T47D (cell line): ENCODE results near the gene EPHA2.

Experiments used
- DNase-seq, 2 experiments: peaks; one replicate each; pipeline versions ENCODE4 v3.0.0 to v3.0.0-alpha.2; 2011 to 2012; ENCODE audit warnings: low read depth in 1 of 2, low spot score in 1 of 2
- JUND ChIP-seq: IDR thresholded peaks from 2 replicates; pipeline ENCODE4 v1.6.1; 2012; ENCODE audit warnings: low read depth
- in situ Hi-C: cut with HindIII; loops from 2 replicates; pipeline ENCODE4 v1.10.0; 2016; ENCODE audit warnings: low sequenced_read_pairs, low pct_unique_long_range_greater_than_20kb

EPHA2 gene

DNA sequence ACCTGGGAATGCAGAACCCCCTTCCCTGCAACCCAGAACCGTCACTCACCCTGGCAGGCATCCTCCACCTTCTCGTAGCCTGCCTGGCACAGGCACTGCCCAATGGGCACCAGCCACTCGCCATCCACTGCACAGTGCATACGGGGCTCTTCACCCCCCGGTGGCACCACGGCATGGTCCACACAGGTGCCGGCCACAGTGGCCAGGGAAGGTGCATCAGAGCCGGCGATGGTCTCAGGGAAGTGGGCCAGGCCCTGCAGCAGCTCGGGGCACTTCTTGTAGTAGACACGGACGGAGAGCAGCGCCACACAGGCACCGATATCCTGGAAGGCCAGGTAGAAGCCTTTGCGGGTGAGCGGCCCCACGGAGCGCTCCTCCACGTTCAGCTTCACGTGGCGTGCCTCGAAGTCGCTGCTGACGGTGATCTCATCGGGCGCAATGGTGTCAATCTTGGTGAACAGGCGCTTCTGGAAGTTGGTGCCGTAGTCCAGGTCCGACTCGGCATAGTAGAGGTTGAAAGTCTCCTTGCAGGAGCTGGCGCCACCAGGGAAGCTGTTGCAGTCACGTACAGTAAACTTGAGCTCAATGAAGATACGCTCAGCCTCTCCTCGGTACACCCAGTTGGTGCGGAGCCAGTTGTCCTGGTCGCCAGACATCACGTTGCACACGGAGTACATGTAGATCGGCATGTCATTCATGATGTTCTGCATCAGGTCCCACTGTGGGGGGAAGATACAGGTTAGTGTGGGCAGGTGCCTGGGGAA lies 7.4 kb downstream of the EPHA2 start:
- DNase-seq: no peak
- in situ Hi-C loops: no loop called here
- TF ChIP-seq JUND: no peak

DNA sequence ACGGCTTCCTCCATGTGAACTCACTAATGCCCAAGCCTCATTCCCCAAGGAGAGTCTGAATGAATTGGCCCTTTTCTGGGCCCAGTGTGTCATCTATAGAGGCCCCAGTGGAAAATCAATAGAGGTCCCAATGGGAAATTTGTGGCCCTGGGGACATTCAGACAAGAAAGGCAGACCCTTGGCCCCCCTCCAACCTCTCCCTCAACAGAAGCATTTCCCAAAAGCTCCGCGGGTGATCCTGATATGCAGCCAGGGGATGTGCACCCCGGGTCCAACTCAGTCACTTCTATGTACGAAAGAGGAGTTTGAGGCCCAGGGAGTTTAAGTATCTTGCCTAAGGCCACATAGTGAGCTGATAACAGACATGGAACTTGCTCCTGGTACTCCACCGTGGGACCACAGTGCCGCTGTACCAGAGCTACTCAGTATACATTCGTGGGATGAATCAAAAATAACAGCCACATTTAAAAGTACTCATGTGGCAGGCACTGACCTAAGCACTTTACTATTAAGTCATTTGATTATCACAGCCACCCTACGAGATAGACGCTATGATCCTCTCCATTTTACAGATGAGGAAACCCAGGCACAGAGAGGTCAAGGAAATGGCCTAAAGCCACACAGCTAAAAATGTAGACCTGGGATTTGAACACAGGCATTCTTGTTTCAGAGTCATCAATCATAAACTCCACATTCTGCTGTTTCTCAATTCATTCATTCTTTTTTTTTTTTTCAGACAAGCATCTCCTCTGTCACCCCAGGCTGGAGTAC lies 8.5 kb downstream of the EPHA2 start:
- in situ Hi-C loops: no loop called here
- TF ChIP-seq JUND: no peak

DNA sequence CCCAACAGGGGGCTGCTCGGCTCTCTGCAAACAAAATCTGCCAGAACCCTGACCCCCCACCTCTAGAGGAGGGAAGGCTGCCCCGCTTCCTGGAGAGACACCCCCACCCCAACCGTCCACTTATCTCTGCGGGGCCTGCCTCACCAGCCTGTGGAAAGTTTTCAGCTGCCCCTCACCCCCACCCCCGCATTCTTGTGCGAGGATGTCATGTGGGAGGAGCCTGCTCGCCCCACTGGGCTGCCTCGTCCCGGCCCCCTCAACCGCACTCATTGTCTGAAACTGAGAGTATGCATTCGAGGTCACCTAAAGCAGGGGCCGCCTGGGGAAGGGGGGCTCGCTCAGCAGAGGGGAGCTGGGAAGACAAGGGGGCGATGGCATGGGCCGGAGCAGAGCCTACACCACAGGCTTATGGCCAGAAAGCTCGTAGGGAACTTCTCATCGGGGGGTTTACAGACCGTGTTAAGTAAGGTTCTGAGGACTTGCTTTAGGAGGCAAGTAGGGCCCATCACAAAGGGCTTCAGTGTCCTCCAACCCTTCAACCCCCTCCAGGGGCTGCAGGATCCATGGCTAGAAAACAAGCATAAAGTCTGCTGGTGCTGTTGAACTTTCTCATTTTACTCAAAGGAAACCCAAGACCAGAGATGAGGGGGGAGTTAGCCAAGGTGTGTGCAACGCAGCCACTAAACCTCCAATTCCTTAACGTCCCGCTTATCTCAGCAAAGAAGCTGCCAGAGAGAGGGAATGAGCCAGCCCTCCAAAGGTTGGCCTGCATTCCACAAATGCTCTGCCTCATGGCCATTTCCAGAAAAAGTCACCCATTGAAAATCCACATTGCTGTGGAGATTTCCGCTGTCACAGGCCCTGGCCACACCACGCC lies 9.4 kb downstream of the EPHA2 start:
- TF ChIP-seq JUND: no peak
- DNase-seq: no peak
- in situ Hi-C loops: no loop called here

More for the DNA sequence above, 8.5 kb downstream of the EPHA2 start:
- DNase-seq: no peak

GRCh38 chr1:16145662-16146278 lies 10.1 kb downstream of the EPHA2 start:
- in situ Hi-C loops: no loop called here
- no peak for DNase-seq
- no peak for TF ChIP-seq JUND

DNA sequence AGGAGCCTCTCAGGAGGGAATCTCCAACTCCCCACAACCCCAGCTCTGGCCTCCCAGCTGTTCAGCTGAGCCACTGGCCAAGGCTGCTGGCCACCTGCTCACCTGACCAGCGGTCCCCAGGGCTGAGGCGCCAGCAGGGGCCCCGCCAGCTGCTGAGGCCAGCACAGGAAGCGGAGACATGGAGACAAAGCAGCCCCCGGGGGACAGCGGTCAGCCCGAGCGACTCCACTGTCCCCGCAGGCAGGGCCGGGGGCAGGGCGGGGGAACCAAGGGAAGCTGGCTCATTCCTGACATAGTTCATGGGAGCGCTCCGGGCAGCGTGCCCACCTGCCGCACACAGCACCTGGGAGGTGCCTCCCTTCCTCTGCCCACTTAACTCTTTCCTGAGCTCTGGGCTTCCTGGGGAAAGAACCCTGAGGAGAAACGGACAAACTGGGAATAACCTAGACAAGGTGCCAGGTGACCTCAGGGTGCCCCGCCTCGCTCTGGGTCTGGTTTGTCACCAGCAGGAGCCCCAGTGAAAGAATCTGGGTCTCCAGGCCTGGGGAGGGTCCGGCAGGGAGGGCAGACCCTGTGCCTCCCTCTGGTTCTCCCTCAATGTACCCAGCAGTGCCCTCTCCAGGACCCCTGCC lies 10.7 kb downstream of the EPHA2 start:
- DNase-seq: peak; percentile 55 to 62
- TF ChIP-seq JUND: no peak
- in situ Hi-C loops: no loop called here

DNA sequence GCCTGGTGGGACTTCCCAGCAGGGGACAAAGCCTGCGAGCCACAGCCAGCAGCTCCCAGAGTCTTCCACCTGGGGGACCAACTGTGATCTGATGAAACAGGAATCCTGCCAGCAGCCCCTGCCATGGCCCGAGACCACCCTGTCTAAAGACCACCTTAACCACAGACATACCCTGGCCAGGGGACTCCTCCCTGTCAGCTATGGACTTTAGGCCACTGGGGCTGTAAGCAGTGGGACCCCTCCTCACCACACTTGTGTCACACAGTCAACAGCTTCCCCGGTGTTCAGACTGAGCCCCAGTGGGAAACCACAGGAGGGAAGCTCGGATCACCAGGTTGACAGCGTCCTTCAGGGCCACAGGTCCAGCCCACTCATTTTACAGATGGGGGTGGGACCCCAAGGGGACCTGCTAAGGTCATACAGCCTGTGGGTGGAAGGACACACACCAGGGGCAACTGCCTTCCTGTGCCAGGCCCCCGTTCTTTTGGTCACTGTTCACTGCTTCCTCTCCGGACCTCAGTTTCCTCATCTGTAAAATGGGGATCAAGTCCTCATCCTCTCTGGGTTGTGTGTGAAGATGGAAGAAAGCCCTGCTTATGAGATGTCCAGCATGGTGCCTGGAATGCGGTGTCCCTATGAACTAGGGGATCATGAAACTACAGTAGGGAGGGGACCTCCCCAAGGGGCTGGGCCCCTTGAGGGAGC lies 11.4 kb downstream of the EPHA2 start:
- in situ Hi-C loops: no loop called here
- TF ChIP-seq JUND: no peak
- no peak for DNase-seq

- in situ Hi-C loops: no loop called here
- TF ChIP-seq JUND: no peak
- DNase-seq: no peak
Observed at GRCh38 chr1:16143566-16144324, 12.1 kb downstream of the EPHA2 start.

- in situ Hi-C loops: no loop called here
- TF ChIP-seq JUND: no peak
- DNase-seq: no peak
Observed at GRCh38 chr1:16143005-16143565, 12.8 kb downstream of the EPHA2 start.

DNA sequence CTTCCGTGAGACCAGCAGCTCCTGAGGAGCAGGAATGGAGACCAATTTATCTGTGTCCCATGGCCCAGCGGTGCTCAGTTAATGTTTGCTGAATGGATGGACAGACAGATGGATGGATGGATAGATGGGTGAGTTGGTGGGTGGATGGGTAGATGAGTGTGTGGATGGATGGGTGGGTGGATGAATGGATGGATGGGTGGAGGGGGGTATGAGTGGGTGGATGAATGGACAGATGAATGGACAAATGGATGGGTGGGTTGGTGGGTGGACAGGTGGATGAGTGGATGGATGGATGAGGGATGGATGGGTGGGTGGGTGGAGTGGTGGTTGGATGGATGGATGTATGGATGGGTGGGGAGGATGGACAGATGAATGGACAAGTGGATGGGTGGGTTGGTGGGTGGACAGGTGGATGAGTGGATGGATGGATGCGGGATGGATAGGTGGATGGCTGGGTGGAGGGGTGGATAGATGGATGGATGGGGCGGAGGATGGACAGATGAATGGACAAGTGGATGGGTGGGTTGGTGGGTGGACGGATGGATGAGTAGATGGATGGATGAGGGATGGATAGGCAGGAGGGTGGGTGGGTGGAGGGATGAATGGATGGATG lies 13.4 kb downstream of the EPHA2 start:
- no peak for TF ChIP-seq JUND
- in situ Hi-C loops: no loop called here
- no peak for DNase-seq
